ENCODE measurements around the gene SEMA3A. TPM values are rescaled to one million over a fixed set of nuclear protein-coding genes. Genes with fewer than 3 reads are reported as not detected.

SEMA3A gene
- total RNA-seq, 1 donor from 2014 or later = 77.1 TPM

GRCh38 chr7:84162584-84162983 is 32.0 kb downstream of the SEMA3A start:
- no peaks in the 10 kb centered on the region for H3K27me3 Mint-ChIP-seq
- no peaks in the 10 kb centered on the region for H3K36me3 Mint-ChIP-seq
- DNase-seq (ENCODE audit: extremely low spot score, unreplicated experiment) = no peak
- H3K4me3 Mint-ChIP-seq = no peak overlapping the region
- TF ChIP-seq, protein P1, sequence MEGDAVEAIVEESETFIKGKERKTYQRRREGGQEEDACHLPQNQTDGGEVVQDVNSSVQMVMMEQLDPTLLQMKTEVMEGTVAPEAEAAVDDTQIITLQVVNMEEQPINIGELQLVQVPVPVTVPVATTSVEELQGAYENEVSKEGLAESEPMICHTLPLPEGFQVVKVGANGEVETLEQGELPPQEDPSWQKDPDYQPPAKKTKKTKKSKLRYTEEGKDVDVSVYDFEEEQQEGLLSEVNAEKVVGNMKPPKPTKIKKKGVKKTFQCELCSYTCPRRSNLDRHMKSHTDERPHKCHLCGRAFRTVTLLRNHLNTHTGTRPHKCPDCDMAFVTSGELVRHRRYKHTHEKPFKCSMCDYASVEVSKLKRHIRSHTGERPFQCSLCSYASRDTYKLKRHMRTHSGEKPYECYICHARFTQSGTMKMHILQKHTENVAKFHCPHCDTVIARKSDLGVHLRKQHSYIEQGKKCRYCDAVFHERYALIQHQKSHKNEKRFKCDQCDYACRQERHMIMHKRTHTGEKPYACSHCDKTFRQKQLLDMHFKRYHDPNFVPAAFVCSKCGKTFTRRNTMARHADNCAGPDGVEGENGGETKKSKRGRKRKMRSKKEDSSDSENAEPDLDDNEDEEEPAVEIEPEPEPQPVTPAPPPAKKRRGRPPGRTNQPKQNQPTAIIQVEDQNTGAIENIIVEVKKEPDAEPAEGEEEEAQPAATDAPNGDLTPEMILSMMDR (conservative IDR thresholded peaks at IDR 0.05) = no peak
- H3K27ac Mint-ChIP-seq = no peak overlapping the region
- peaks cover 12% of the 10 kb centered on the region for H3K4me1 Mint-ChIP-seq (ENCODE audit: unreplicated experiment)
- no peaks in the 10 kb centered on the region for H3K9me3 Mint-ChIP-seq

- H3K27me3 Mint-ChIP-seq = no peaks in the 10 kb centered on the region
Observed at GRCh38 chr7:84162125-84162524, 32.5 kb downstream of the SEMA3A start.

DNA sequence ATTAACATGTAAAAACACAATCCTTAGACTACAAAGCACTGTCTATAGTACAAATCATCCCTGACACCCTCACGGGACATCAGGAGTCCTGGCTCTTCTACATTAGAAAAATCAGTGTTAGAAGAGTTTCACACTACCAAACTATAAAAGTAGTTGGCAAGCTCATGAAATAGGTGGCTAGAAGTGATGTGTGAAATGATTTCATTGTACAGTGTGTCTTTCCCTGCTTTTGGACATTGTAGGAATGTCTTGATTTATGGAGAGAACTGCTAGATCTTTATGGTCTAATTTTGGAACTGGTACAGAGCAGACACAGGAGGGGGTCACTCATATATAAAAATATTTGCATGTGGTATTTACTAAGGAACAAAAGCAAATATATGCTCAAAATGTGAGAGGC is 33.2 kb downstream of the SEMA3A start:
- TF ChIP-seq, protein P1 (conservative IDR thresholded peaks at IDR 0.05) = no peak
- Mint-ChIP-seq H3K27me3 (no peaks in the 10 kb centered on the region), H3K9me3 (no peaks in the 10 kb centered on the region)

More at GRCh38 chr7:84162125-84162524, 32.5 kb downstream of the SEMA3A start:
- H3K4me1 Mint-ChIP-seq (ENCODE audit: unreplicated experiment) = peaks cover 12% of the 10 kb centered on the region
- TF ChIP-seq, protein P1 (conservative IDR thresholded peaks at IDR 0.05) = no peak
- no peak for DNase-seq (ENCODE audit: extremely low spot score, unreplicated experiment)
- no peaks in the 10 kb centered on the region for H3K9me3 Mint-ChIP-seq
- no peak overlapping the region for H3K27ac Mint-ChIP-seq
- H3K4me3 Mint-ChIP-seq = no peak overlapping the region
- H3K36me3 Mint-ChIP-seq = no peaks in the 10 kb centered on the region

DNA sequence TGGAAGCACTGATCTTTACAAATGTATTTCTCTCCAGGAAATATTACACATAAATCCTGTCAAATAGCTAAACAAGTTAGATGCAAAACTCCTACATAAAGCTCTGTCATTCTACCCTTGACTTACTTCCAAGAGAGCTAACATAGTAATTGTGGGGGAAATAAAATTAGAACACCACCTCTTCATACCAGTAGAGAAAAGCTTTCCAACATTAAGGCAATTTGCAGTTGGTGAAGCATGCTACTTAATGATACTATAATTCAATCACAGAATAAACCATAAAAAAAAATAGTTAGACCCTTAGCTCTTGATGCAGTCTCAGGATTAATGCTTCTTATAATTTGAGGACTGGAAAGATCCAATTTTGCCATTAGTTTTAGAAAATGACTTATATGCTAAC is 35.2 kb downstream of the SEMA3A start:
- no peaks in the 10 kb centered on the region for H3K27me3 Mint-ChIP-seq
- DNase-seq (ENCODE audit: extremely low spot score, unreplicated experiment) = no peak
- H3K36me3 Mint-ChIP-seq = peaks cover 3% of the 10 kb centered on the region
- H3K4me3 Mint-ChIP-seq = no peak overlapping the region
- TF ChIP-seq, protein P1 (conservative IDR thresholded peaks at IDR 0.05) = no peak
- no peak overlapping the region for H3K27ac Mint-ChIP-seq
- no peaks in the 10 kb centered on the region for H3K9me3 Mint-ChIP-seq
- H3K4me1 Mint-ChIP-seq (ENCODE audit: unreplicated experiment) = peaks cover 17% of the 10 kb centered on the region

More for the DNA sequence above, 33.2 kb downstream of the SEMA3A start:
- Mint-ChIP-seq H3K36me3 (no peaks in the 10 kb centered on the region), H3K4me3 (no peak overlapping the region), H3K27ac (no peak overlapping the region), H3K4me1 (ENCODE audit: unreplicated experiment) (peaks cover 12% of the 10 kb centered on the region)
- DNase-seq (ENCODE audit: extremely low spot score, unreplicated experiment) = no peak

DNA sequence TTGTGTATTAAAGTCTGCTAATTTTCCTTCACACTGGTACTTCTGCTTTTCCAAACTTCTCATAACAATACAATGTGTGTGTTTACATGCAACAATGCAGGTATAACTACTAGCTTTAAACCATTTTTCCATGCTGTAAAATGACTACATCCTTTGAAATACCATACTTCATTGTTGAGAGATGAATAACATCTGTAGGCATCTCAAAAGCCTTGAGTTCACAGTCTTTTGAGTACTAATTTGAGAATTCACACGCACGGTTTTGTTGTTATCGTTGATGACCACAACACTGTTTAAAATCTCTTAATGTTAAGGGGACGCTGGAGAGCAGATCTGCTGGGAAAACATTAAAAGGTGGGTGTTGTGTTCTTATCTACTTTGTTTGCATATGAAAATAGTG is 37.4 kb downstream of the SEMA3A start:
- Mint-ChIP-seq H3K4me3 (no peak overlapping the region), H3K27ac (no peak overlapping the region), H3K36me3 (peaks cover 3% of the 10 kb centered on the region), H3K4me1 (ENCODE audit: unreplicated experiment) (peaks cover 11% of the 10 kb centered on the region), H3K27me3 (no peaks in the 10 kb centered on the region), H3K9me3 (no peaks in the 10 kb centered on the region)
- TF ChIP-seq, protein P1 (conservative IDR thresholded peaks at IDR 0.05) = no peak
- no peak for DNase-seq (ENCODE audit: extremely low spot score, unreplicated experiment)

Data from type B pancreatic cell (in vitro differentiated cells).